IPS-20b (cell line): ENCODE measurements around the gene FLT3.
A peak's percentile ranks its signal among the peaks of the same experiment; 100 is the strongest.
"Not testable (repeated sequence)": the region's sequence is repeated elsewhere in the genome, so short reads cannot be mapped to it uniquely, and the experiment has no call there.

Experiments used
- H3K27ac ChIP-seq: one replicate; pipeline ENCODE4 v1.5.1; 2013; ENCODE audit warnings: low read length
- H3K27me3 ChIP-seq: 2 replicates; pipeline ENCODE4 v1.6.1; 2013; ENCODE audit warnings: mild to moderate bottlenecking, low read length, inconsistent platforms; ENCODE audit not compliant: insufficient read depth
- H3K36me3 ChIP-seq: 2 replicates; pipeline ENCODE4 v1.6.1; 2013; ENCODE audit warnings: low read depth, mild to moderate bottlenecking, inconsistent platforms, low read length, moderate library complexity; ENCODE audit not compliant: insufficient read depth
- H3K4me1 ChIP-seq: 2 replicates; pipeline ENCODE4 v1.6.1; 2013; ENCODE audit warnings: mild to moderate bottlenecking, control low read depth, inconsistent platforms, low read length, moderate library complexity; ENCODE audit not compliant: insufficient read depth
- H3K4me3 ChIP-seq: 2 replicates; pipeline ENCODE4 v1.5.1; 2013; ENCODE audit warnings: mild to moderate bottlenecking, low read length, inconsistent platforms
- H3K9ac ChIP-seq: 2 replicates; pipeline ENCODE4 v1.6.1; 2013; ENCODE audit warnings: low read depth, mild to moderate bottlenecking, inconsistent platforms, low read length, moderate library complexity
- H3K9me3 ChIP-seq: 2 replicates; pipeline ENCODE4 v1.6.1; 2013; ENCODE audit warnings: mild to moderate bottlenecking, low read depth, low read length, inconsistent platforms; ENCODE audit not compliant: insufficient read depth

FLT3 gene

DNA sequence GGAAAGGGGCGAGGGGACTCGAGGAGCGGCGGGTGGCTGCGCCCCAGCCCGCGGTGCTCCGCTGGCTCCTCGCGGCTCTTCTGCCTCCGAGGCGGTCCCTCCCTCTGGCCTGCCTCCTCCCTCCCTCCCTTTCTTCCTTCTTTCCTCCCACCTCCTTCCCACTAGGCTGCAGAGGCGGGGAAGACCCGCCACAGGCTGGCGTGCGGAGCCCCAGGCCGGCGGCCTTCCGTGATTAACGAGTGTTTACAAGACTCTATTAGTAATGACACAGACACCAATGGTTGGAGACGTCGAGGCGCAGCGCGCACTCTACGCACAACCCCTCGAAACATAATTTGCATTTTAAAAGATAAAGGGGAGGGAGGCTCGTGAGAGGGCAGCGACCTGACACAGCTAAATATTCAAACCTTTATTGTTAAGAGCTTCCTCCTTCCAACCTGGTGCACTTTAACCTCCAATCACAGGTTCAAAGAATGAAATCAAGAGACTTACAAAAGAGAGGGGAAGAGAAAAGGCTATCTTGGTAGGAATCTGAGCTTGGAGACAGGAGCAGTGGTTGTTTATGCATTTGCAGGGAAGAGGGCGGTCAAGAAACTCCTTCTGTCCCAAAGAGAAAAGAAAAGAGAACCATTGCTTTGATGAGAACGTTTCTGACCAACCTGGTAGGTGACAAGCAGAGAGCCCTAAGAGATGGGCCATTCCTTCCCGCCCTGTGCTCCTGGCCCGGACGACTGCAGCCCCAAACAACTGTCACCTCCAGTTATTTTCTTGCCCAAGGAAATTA, 131.1 kb downstream of the FLT3 start, which contains the start of gene CDX2:
Gene CDX2 (minus strand): TSS at position 234 of the 784 bp plus-strand sequence. CDS start 309 bp downstream, outside the sequence.
- H3K27me3 ChIP-seq, result peaks cover 100% of the 10 kb centered on the region
- no peaks in the 10 kb centered on the region for H3K36me3 ChIP-seq
- peaks cover 3% of the 10 kb centered on the region; the same call in 1 of the 2 replicates for H3K9me3 ChIP-seq
- H3K9ac ChIP-seq, result no peak within 1 kb of the TSS
- H3K27ac ChIP-seq, result no peak within 1 kb of the TSS
- H3K4me1 ChIP-seq, result peaks cover 28% of the 10 kb centered on the region; the same call in 1 of the 2 replicates
- peak within 1 kb of the TSS; percentile 49; the same call in 1 of the 2 replicates for H3K4me3 ChIP-seq

- H3K4me3 ChIP-seq, result peak overlapping the region; percentile 49; the same call in 1 of the 2 replicates
- no peak overlapping the region for H3K27ac ChIP-seq
- H3K27me3 ChIP-seq, result peaks cover 100% of the 10 kb centered on the region
- H3K9ac ChIP-seq, result no peak overlapping the region
- no peaks in the 10 kb centered on the region for H3K36me3 ChIP-seq
- peaks cover 28% of the 10 kb centered on the region; the same call in 1 of the 2 replicates for H3K4me1 ChIP-seq
- H3K9me3 ChIP-seq, result peaks cover 3% of the 10 kb centered on the region; the same call in 1 of the 2 replicates
These were observed 131.9 kb downstream of the FLT3 start for GRCh38 chr13:27968316-27969081.

GRCh38 chr13:27967736-27968315, 132.6 kb downstream of the FLT3 start:
- Histone ChIP-seq H3K4me1 (peaks cover 28% of the 10 kb centered on the region; the same call in 1 of the 2 replicates), H3K9ac (no peak overlapping the region), H3K9me3 (peaks cover 3% of the 10 kb centered on the region; the same call in 1 of the 2 replicates), H3K36me3 (no peaks in the 10 kb centered on the region), H3K27ac (no peak overlapping the region), H3K4me3 (no peak overlapping the region), H3K27me3 (peaks cover 100% of the 10 kb centered on the region)

DNA sequence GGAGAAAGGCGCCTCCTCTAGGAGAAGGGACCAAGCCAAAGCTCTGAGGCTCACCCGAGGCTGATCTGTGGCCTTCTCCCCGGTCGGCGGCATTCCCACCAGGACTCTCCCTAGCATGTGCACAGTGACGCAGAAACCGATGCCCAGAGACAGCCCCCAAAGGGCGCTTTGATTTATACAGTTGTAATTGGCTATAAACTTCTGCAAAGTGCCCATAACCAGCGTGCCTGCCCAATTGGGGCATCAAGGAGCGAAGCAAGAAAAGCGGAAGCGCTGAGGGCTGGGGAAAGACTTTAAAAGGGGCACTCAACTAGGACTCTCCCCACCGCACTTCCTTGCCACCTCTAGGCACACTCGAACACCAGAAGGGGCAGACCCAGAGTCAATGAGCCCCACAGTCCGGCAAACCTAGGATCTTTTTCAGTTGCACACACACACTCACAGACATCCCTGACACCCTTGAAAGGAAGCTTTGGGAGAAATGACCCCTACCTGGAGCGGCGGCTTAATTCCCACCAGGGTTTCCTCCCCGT, 133.1 kb downstream of the FLT3 start:
- H3K27ac ChIP-seq, result no peak overlapping the region
- H3K9me3 ChIP-seq, result peaks cover 3% of the 10 kb centered on the region; the same call in 1 of the 2 replicates
- peaks cover 29% of the 10 kb centered on the region for H3K4me1 ChIP-seq
- H3K27me3 ChIP-seq, result peaks cover 100% of the 10 kb centered on the region
- no peaks in the 10 kb centered on the region for H3K36me3 ChIP-seq
- H3K9ac ChIP-seq, result no peak overlapping the region
- no peak overlapping the region for H3K4me3 ChIP-seq

- Histone ChIP-seq H3K27ac (no peak overlapping the region), H3K4me1 (peaks cover 29% of the 10 kb centered on the region)
These were observed 133.7 kb downstream of the FLT3 start for GRCh38 chr13:27966641-27967202.

DNA sequence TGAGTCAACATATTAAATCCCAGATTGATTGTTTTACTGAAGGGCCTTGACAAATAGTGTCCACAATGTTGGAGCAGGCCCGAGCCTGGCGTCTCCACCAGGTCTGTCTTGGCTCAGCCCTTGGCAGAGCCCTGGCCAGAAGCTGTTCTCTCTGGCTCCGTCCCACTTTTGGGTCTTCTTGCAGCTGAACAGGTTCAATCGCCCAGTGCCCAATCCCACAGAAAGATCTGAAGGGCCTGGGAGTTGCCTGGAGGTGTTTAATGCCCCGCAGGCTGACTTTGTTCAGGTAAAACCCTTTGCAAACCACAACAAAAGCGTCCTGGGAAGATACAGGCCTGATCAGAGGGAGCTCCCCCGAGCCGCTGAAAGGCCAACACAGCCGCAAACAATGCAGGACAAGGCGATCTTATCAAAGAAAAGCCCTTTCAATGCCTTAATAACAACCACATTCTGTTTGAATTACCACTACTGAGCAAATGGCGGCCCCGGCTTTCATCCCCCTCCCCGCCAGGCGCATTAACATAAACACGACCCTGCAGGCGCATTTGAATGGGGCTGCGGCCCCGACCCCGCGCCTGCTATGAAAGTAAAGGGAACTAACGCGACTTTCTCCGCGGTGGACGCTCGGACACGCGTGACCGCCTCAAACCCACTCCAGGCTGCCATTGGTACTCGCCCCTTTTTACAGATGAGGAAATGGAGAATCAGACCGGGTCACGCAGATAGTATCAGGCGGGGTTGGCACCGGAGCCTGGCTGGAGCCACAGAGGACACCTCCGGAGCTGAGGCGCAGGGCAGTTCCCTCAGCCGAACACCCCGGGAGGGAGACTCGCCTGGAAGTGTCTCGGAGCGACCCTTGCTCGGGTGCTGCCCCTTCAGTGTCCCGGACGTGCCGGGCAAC, 134.4 kb downstream of the FLT3 start:
- Histone ChIP-seq H3K27me3 (peaks cover 100% of the 10 kb centered on the region), H3K36me3 (no peaks in the 10 kb centered on the region), H3K4me3 (no peak overlapping the region), H3K9me3 (peaks cover 3% of the 10 kb centered on the region; the same call in 1 of the 2 replicates), H3K27ac (no peak overlapping the region), H3K9ac (no peak overlapping the region), H3K4me1 (peaks cover 28% of the 10 kb centered on the region)

More at GRCh38 chr13:27966641-27967202, 133.7 kb downstream of the FLT3 start:
- Histone ChIP-seq H3K9ac (no peak overlapping the region), H3K36me3 (no peaks in the 10 kb centered on the region), H3K9me3 (peaks cover 3% of the 10 kb centered on the region; the same call in 1 of the 2 replicates), H3K27me3 (peaks cover 100% of the 10 kb centered on the region), H3K4me3 (no peak overlapping the region)

GRCh38 chr13:27965343-27965739, 135.0 kb downstream of the FLT3 start:
- no peak overlapping the region for H3K4me3 ChIP-seq
- H3K4me1 ChIP-seq, result peaks cover 27% of the 10 kb centered on the region
- H3K27ac ChIP-seq, result no peak overlapping the region
- peaks cover 3% of the 10 kb centered on the region; the same call in 1 of the 2 replicates for H3K9me3 ChIP-seq
- H3K9ac ChIP-seq, result no peak overlapping the region
- peaks cover 100% of the 10 kb centered on the region for H3K27me3 ChIP-seq
- no peaks in the 10 kb centered on the region for H3K36me3 ChIP-seq

DNA sequence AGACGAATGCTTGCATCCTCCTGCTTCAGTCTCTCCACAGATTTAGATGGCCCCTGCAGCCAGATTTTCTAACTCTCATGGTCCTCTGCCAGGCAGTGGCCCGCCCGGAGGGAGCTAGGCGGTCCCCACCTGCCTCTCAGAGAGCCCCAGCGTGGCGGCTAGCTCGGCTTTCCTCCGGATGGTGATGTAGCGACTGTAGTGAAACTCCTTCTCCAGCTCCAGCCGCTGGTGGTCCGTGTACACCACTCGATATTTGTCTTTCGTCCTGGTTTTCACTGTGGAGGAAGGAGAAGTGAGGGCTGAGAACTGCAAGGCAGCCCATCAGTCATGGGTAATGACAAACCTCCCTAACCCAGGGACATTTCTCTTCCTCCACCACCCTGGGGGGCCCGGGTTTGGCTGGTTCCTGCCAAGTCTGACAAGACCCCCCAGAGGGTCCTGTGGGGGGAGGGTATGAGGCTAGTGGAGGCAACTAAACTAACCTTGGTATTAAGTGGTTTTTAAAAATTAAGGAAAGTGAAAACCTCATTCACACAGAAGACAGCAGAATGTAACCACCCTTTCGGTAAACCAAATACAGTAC, 135.5 kb downstream of the FLT3 start:
- peaks cover 3% of the 10 kb centered on the region; the same call in 1 of the 2 replicates for H3K9me3 ChIP-seq
- peaks cover 27% of the 10 kb centered on the region for H3K4me1 ChIP-seq
- H3K9ac ChIP-seq, result no peak overlapping the region
- H3K4me3 ChIP-seq, result no peak overlapping the region
- no peaks in the 10 kb centered on the region for H3K36me3 ChIP-seq
- H3K27ac ChIP-seq, result no peak overlapping the region
- peaks cover 100% of the 10 kb centered on the region for H3K27me3 ChIP-seq

- H3K9ac ChIP-seq, H3K27ac ChIP-seq, H3K4me3 ChIP-seq, H3K36me3 ChIP-seq, H3K9me3 ChIP-seq: not testable (repeated sequence)
- Histone ChIP-seq H3K4me1 (peaks cover 22% of the 10 kb centered on the region), H3K27me3 (peaks cover 100% of the 10 kb centered on the region)
These were observed 136.2 kb downstream of the FLT3 start for GRCh38 chr13:27964206-27964605.

DNA sequence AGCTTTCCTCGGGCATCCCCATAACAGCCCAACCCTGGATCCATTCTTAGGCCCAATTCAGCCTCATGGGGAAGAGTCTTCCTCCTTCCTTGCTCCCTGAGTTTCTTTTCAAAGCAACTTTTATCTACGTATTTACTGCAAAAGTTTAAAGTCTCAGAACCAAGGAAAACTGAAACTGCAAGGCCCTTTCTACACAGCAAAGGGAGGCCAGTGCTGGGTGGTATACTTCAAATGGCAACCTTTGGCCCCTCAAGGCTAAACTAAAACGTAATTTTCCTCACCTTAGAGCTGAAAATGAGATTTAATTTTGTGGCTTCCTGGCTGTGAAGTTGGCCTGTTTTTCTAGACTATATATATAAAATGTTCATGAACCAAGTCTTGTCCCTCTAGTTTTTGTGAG, 136.9 kb downstream of the FLT3 start:
- H3K9me3 ChIP-seq, result peaks cover 3% of the 10 kb centered on the region; the same call in 1 of the 2 replicates

More for the DNA sequence above, 136.9 kb downstream of the FLT3 start:
- peaks cover 100% of the 10 kb centered on the region for H3K27me3 ChIP-seq
- H3K27ac ChIP-seq, result no peak overlapping the region
- H3K4me1 ChIP-seq, result peaks cover 22% of the 10 kb centered on the region
- no peak overlapping the region for H3K9ac ChIP-seq
- no peaks in the 10 kb centered on the region for H3K36me3 ChIP-seq
- H3K4me3 ChIP-seq, result no peak overlapping the region
